Measurements from ENCODE around the gene PPY.
"Not testable (repeated sequence)": the region's sequence is repeated elsewhere in the genome, so short reads cannot be mapped to it uniquely, and the experiment has no call there.

PPY gene

GRCh38 chr17:43976963-43977837 lies 34.9 kb upstream of the PPY start:
- CTCF ChIA-PET: no interaction called here
- WGBS (ENCODE audit: insufficient coverage): 88% methylated on average over 6 of the region's 9 CpGs
- no peaks in the 10 kb centered on the region for H3K9me3 ChIP-seq (ENCODE audit: control extremely low read depth in 1 of 5, control insufficient read depth in 4 of 5, insufficient read depth in 2 of 5, low read depth in 1 of 5, low read length in 4 of 5)
- DNase-seq: no peak
- H3K27me3 ChIP-seq (replicated peaks in 2 of 5; ENCODE audit: control insufficient read depth in 4 of 5, insufficient read depth in 5 of 5, low read length in 4 of 5): peaks cover 2 to 14% (median 12%) of the 10 kb centered on the region in 5 experiments
- no peak overlapping the region for H3K27ac ChIP-seq (ENCODE audit: insufficient read depth in 1 of 2, low read depth in 1 of 2, low read length in 2 of 2, poor library complexity in 1 of 2, severe bottlenecking in 2 of 2)
- no peak overlapping the region for H3K4me3 ChIP-seq (ENCODE audit: control insufficient read depth in 1 of 7, extremely low read depth in 1 of 7, insufficient read depth in 4 of 7, low read depth in 2 of 7, low read length in 6 of 7)
- POLR2A ChIA-PET: no interaction called here
- no peaks in the 10 kb centered on the region for H3K36me3 ChIP-seq (ENCODE audit: control insufficient read depth in 4 of 4, insufficient read depth in 4 of 4, low read length in 3 of 4)
- no peaks in the 10 kb centered on the region for H3K4me1 ChIP-seq (ENCODE audit: control extremely low read depth in 1 of 4, control insufficient read depth in 4 of 4, insufficient read depth in 4 of 4, low read length in 3 of 4)

GRCh38 chr17:43975898-43976297 lies 33.6 kb upstream of the PPY start:
- Histone ChIP-seq H3K9me3 (ENCODE audit: control extremely low read depth in 1 of 5, control insufficient read depth in 4 of 5, insufficient read depth in 2 of 5, low read depth in 1 of 5, low read length in 4 of 5) (no peaks in the 10 kb centered on the region), H3K27me3 (replicated peaks in 2 of 5; ENCODE audit: control insufficient read depth in 4 of 5, insufficient read depth in 5 of 5, low read length in 4 of 5) (peaks cover 0 to 8% (median 7%) of the 10 kb centered on the region in 5 experiments), H3K27ac (ENCODE audit: insufficient read depth in 1 of 2, low read depth in 1 of 2, low read length in 2 of 2, poor library complexity in 1 of 2, severe bottlenecking in 2 of 2) (no peak overlapping the region), H3K36me3 (ENCODE audit: control insufficient read depth in 4 of 4, insufficient read depth in 4 of 4, low read length in 3 of 4) (no peaks in the 10 kb centered on the region), H3K4me1 (ENCODE audit: control extremely low read depth in 1 of 4, control insufficient read depth in 4 of 4, insufficient read depth in 4 of 4, low read length in 3 of 4) (no peaks in the 10 kb centered on the region), H3K4me3 (ENCODE audit: control insufficient read depth in 1 of 7, extremely low read depth in 1 of 7, insufficient read depth in 4 of 7, low read depth in 2 of 7, low read length in 6 of 7) (no peak overlapping the region)
- ChIA-PET POLR2A (no interaction called here), CTCF (interaction anchor here (2.0 kb wide), 1 partner anchor 32 kb away, joined by 5 read pairs; no protein-coding TSS in a partner anchor)
- 100% methylated on average over 2 of the region's 27 CpGs for WGBS (ENCODE audit: insufficient coverage)
- DNase-seq: no peak

- DNase-seq: no peak
- Histone ChIP-seq H3K36me3 (ENCODE audit: control insufficient read depth in 4 of 4, insufficient read depth in 4 of 4, low read length in 3 of 4) (no peaks in the 10 kb centered on the region), H3K4me3 (ENCODE audit: control insufficient read depth in 1 of 7, extremely low read depth in 1 of 7, insufficient read depth in 4 of 7, low read depth in 2 of 7, low read length in 6 of 7) (no peak overlapping the region), H3K27ac (ENCODE audit: insufficient read depth in 1 of 2, low read depth in 1 of 2, low read length in 2 of 2, poor library complexity in 1 of 2, severe bottlenecking in 2 of 2) (no peak overlapping the region), H3K4me1 (ENCODE audit: control extremely low read depth in 1 of 4, control insufficient read depth in 4 of 4, insufficient read depth in 4 of 4, low read length in 3 of 4) (no peaks in the 10 kb centered on the region), H3K27me3 (replicated peaks in 2 of 5; ENCODE audit: control insufficient read depth in 4 of 5, insufficient read depth in 5 of 5, low read length in 4 of 5) (peaks cover 0 to 8% (median 7%) of the 10 kb centered on the region in 5 experiments), H3K9me3 (ENCODE audit: control extremely low read depth in 1 of 5, control insufficient read depth in 4 of 5, insufficient read depth in 2 of 5, low read depth in 1 of 5, low read length in 4 of 5) (no peaks in the 10 kb centered on the region)
- ChIA-PET POLR2A (no interaction called here), CTCF (interaction anchor here (1.4 to 2.0 kb wide), 3 partner anchors 9 to 31 kb away, joined by 3 to 5 read pairs (median 5); no protein-coding TSS in a partner anchor)
- WGBS (ENCODE audit: insufficient coverage): 87% methylated on average over 6 of the region's 14 CpGs
These were observed 32.3 kb upstream of the PPY start for GRCh38 chr17:43974382-43975266.

GRCh38 chr17:43972444-43973212 lies 30.4 kb upstream of the PPY start:
- H3K36me3 ChIP-seq (ENCODE audit: control insufficient read depth in 4 of 4, insufficient read depth in 4 of 4, low read length in 3 of 4); H3K27me3 ChIP-seq (replicated peaks in 2 of 5; ENCODE audit: control insufficient read depth in 4 of 5, insufficient read depth in 5 of 5, low read length in 4 of 5); H3K9me3 ChIP-seq (ENCODE audit: control extremely low read depth in 1 of 5, control insufficient read depth in 4 of 5, insufficient read depth in 2 of 5, low read depth in 1 of 5, low read length in 4 of 5); POLR2A ChIA-PET; DNase-seq; H3K4me3 ChIP-seq (ENCODE audit: control insufficient read depth in 1 of 7, extremely low read depth in 1 of 7, insufficient read depth in 4 of 7, low read depth in 2 of 7, low read length in 6 of 7); H3K4me1 ChIP-seq (ENCODE audit: control extremely low read depth in 1 of 4, control insufficient read depth in 4 of 4, insufficient read depth in 4 of 4, low read length in 3 of 4); H3K27ac ChIP-seq (ENCODE audit: insufficient read depth in 1 of 2, low read depth in 1 of 2, low read length in 2 of 2, poor library complexity in 1 of 2, severe bottlenecking in 2 of 2): not testable (repeated sequence)
- CTCF ChIA-PET: interaction anchor here (1.2 to 1.6 kb wide), 2 partner anchors 10 to 11 kb away, joined by 3 to 4 read pairs; no protein-coding TSS in a partner anchor
- WGBS (ENCODE audit: insufficient coverage): 96% methylated on average over 20 of the region's 22 CpGs

GRCh38 chr17:43971436-43971835 lies 29.2 kb upstream of the PPY start:
- H3K4me1 ChIP-seq (ENCODE audit: control extremely low read depth in 1 of 4, control insufficient read depth in 4 of 4, insufficient read depth in 4 of 4, low read length in 3 of 4); H3K4me3 ChIP-seq (ENCODE audit: control insufficient read depth in 1 of 7, extremely low read depth in 1 of 7, insufficient read depth in 4 of 7, low read depth in 2 of 7, low read length in 6 of 7); H3K27me3 ChIP-seq (replicated peaks in 2 of 5; ENCODE audit: control insufficient read depth in 4 of 5, insufficient read depth in 5 of 5, low read length in 4 of 5); H3K9me3 ChIP-seq (ENCODE audit: control extremely low read depth in 1 of 5, control insufficient read depth in 4 of 5, insufficient read depth in 2 of 5, low read depth in 1 of 5, low read length in 4 of 5); DNase-seq; H3K36me3 ChIP-seq (ENCODE audit: control insufficient read depth in 4 of 4, insufficient read depth in 4 of 4, low read length in 3 of 4); H3K27ac ChIP-seq (ENCODE audit: insufficient read depth in 1 of 2, low read depth in 1 of 2, low read length in 2 of 2, poor library complexity in 1 of 2, severe bottlenecking in 2 of 2); POLR2A ChIA-PET: not testable (repeated sequence)
- CTCF ChIA-PET: interaction anchor here (1.2 to 1.6 kb wide), 2 partner anchors 9 to 12 kb away, joined by 3 to 4 read pairs; no protein-coding TSS in a partner anchor
- no CpG with 5 or more reads among the region's 2 CpGs for WGBS (ENCODE audit: insufficient coverage)

- POLR2A ChIA-PET: no interaction called here
- CTCF ChIA-PET: interaction anchor here (0.6 to 1.2 kb wide), 2 partner anchors 27 to 185 kb away, joined by 3 read pairs; no protein-coding TSS in a partner anchor
These were observed 28.1 kb upstream of the PPY start for GRCh38 chr17:43970366-43970765.

More at GRCh38 chr17:43970366-43970765, 28.1 kb upstream of the PPY start:
- H3K27me3 ChIP-seq (replicated peaks in 2 of 5; ENCODE audit: control insufficient read depth in 4 of 5, insufficient read depth in 5 of 5, low read length in 4 of 5): peaks cover 0 to 6% (median 2%) of the 10 kb centered on the region in 5 experiments
- no peak for DNase-seq
- WGBS (ENCODE audit: insufficient coverage): 93% methylated on average over 2 of the region's 4 CpGs
- H3K4me1 ChIP-seq (ENCODE audit: control extremely low read depth in 1 of 4, control insufficient read depth in 4 of 4, insufficient read depth in 4 of 4, low read length in 3 of 4): no peaks in the 10 kb centered on the region
- no peak overlapping the region for H3K4me3 ChIP-seq (ENCODE audit: control insufficient read depth in 1 of 7, extremely low read depth in 1 of 7, insufficient read depth in 4 of 7, low read depth in 2 of 7, low read length in 6 of 7)
- no peaks in the 10 kb centered on the region for H3K9me3 ChIP-seq (ENCODE audit: control extremely low read depth in 1 of 5, control insufficient read depth in 4 of 5, insufficient read depth in 2 of 5, low read depth in 1 of 5, low read length in 4 of 5)
- H3K36me3 ChIP-seq (ENCODE audit: control insufficient read depth in 4 of 4, insufficient read depth in 4 of 4, low read length in 3 of 4): no peaks in the 10 kb centered on the region
- H3K27ac ChIP-seq (ENCODE audit: insufficient read depth in 1 of 2, low read depth in 1 of 2, low read length in 2 of 2, poor library complexity in 1 of 2, severe bottlenecking in 2 of 2): no peak overlapping the region

Data from common myeloid progenitor, CD34-positive (primary cell).